HG03108 (cell line): ENCODE results near the gene UBE2O.
A peak's percentile ranks its signal among the peaks of the same experiment; 100 is the strongest.

Source experiments
- ATAC-seq: cut with Tn5 transposase; IDR thresholded peaks from one replicate; pipeline ENCODE4 v1.9.1; 2021; ENCODE audit warnings: moderate library complexity; ENCODE audit not compliant: unreplicated experiment

Gene UBE2O

DNA sequence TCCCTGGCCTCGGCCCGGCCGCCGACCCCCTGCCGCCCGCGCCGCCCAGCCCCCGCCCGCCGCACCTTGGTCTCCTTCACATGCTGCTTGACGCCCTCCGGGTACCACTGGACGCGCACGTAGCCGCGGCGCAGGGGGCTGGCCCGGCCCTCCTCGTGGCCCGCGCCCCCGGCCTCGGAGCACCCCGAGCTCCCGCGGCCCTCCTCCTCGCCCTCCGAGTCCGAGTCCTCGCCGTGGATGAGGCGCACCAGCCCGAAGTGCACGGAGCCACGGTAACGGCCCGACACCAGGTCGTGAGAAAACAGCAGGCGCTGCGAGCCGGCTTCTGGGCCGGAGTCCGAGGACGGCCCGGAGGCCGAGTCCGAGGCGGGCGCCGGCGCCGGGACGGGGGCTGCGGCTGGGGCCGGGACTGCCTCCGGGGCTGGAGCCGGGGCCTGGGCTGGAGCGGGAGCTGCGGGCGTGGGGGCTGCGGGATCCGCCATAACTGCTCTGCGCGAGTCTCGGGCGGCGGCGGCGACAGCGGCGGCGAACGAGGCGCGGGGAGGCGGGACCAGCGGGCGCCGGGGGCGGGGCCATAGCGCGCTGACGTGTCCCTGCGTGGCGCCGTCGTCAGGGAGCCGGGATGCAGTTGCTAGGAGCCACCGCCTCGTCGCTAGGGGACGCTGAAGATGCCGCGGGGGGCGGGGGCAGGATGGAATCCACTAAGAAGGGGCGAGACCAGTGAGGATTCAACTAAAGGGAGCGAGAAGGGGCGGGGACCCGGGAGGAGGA, at the start of gene UBE2O:
TSS of gene UBE2O (minus strand) at position 493 of the 771 bp plus-strand sequence. CDS start at position 482, 11 bp downstream.
- peak; percentile 87 for ATAC-seq

- ATAC-seq, result no peak
These were observed 48.9 kb upstream of the UBE2O start for GRCh38 chr17:76501827-76502307.

GRCh38 chr17:76501018-76501826, 48.3 kb upstream of the UBE2O start, which contains the start of gene RHBDF2:
Gene RHBDF2, minus strand, starts transcription at chr17:76501423. Its CDS starts 19,899 bp downstream, at chr17:76481524.
- ATAC-seq, result peak; percentile 69

GRCh38 chr17:76500747-76501017, 47.7 kb upstream of the UBE2O start:
- no peak for ATAC-seq

DNA sequence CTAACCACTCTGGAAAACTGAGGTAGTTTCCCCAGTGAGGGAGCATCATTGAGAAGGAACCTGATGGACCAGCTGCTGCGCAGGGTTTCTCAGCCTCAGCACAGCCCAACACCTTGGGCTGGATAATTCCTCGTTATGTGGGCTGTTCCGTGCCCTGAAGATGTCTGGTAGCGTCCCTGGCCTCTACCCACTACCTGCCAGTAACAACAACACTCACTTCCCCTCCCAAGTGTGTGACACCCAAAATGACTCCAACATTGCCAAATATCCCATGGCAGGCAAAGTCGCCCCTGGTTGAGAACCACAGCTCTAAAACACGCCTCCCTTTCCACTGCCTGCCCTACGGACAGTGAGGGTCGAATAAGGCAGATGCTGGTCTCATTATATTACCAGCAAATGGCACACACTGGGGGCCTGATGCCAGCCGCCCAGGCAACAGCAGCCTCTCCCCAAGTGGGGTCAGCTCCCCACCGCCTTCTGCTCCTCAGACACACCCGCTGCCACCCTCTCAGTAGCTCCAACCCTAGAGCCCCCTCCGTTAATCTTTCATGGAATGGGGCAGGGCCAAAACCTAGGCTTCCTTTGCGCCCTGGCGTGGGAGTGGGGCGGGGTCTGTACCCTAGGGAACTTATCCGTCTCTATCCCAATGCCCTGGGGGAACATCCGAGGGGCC, 47.3 kb upstream of the UBE2O start:
- no peak for ATAC-seq

GRCh38 chr17:76499267-76499667, 46.3 kb upstream of the UBE2O start:
- ATAC-seq, result no peak

- no peak for ATAC-seq
These were observed 45.9 kb upstream of the UBE2O start for GRCh38 chr17:76498876-76499251.

DNA sequence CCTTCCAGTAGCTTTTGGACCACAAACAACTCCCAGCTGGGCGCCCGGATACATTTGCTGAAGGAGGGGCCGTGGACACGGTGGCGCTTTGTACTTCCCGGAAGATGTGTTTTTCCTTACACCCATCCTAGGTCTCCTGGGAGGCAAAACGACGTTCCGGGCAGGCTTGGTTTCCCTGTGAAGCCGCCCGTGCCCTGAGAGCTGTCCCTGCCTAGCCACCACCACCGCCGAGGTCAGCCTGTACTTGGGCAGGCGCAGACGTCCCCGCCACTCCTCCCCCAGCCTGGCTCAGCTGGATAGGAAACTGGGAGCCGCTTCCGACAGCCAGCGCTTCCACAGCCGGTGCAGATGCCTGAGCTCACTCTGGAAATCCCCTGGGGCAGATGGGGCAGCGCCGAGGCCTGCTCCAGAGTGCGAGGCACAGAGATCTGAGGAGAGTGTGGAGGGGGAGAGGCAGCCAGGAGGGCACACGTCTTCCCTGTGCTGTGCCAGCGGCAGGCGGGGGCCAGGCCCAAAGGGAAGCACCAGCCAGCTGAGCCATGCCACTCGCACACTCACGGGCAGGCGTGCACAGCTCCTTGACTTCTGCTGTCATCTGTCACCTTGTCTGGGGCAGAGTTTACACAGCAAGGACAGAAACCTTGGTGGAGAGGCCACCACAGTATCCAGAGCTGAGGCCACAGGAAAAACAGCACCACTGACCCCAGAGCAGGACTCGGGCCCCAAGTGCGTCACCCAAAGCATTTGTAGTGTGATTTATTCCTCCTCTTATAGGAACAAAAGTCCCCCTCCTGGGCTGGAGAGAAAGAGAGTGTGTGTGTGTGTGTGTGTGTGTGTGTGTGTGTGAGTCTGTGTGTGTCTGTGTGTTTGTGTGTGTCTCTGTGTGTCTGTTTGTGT, 45.3 kb upstream of the UBE2O start:
- no peak for ATAC-seq

- ATAC-seq, result no peak
These were observed 44.7 kb upstream of the UBE2O start for GRCh38 chr17:76497699-76497978.

GRCh38 chr17:76496464-76496863, 43.5 kb upstream of the UBE2O start:
- no peak for ATAC-seq

- ATAC-seq, result no peak
These were observed 42.9 kb upstream of the UBE2O start for GRCh38 chr17:76495663-76496400.

DNA sequence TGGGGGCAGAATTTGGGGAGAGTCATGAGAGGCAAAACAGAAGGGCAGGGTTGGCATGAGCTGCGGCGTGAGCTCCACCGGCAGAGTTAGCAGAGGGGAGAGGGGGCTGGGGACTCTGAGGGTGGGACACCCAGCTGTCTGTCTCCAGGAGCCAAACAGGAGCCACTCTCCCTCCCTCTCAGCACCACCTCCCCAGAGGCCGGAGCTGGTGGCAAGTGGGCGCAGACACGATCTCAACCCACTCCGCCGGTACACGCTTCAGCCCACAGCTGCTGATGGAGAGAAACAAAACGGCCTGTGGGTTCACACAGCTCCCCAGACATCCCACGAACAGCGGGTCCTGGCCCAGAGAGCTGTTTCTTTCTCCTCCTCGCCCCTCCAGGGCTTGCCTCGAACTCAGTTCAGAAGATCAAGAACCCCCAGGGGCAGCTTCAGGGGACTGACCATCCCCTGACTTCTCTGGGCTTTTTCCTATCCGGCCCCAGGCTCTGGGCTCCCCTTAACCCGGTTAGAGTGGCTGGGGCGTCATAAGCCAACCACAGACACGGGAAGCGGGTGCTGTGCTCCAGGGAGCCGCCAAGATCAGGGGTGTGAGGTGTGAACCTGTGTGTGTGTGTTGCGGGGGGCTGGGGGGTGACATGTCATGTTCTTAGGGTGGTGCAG, 40.7 kb upstream of the UBE2O start:
- no peak for ATAC-seq

- ATAC-seq, result peak; percentile 37
These were observed 40.1 kb upstream of the UBE2O start for GRCh38 chr17:76492989-76493501.

GRCh38 chr17:76492123-76492988, 39.4 kb upstream of the UBE2O start:
- peak; percentile 45 for ATAC-seq

DNA sequence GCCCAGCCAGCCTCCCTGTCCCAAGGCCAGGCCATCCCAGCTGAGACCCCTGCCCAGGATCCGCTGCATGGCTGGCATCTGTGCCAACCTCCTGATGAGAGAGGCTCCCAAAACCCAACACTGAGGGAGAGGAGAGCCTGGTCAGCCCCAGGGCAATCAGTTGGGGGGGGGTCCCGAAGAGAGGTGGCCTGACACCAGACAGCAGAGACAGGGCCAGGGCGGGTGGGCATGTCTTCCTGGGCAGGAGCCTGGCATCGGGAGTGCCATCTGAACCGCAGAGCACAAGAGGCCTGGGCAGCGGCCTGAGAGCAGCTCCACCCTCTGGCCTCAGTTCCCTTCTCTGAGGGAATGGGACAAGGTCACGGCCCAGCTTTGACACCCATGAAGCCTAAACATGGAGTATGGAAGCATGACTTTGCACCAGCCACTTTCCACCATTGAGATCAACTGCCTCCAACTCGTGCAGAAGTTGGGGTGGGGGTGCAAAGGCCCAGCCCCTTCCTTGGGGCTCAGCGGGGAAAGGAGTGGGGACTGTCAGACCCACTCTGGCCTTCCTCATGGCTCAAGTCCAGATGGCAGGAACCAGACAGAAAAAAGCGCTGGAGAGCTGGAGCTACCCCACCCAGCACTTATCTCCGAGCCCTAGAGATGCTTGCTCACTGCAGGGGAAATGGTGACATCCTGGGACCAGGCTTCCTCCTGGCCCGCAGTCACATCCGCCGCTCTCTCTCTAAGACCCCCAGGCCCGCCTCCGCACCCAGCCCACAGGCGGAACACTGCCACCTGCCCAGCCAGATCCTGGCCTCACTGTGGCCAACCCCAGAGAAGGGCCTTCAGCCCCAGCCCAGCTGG, 38.5 kb upstream of the UBE2O start:
- peak; percentile 2 for ATAC-seq

- ATAC-seq, result no peak
These were observed 37.3 kb upstream of the UBE2O start for GRCh38 chr17:76490112-76490710.
